Spleen (tissue), 7 donors: Measurements from ENCODE around the gene PROSER3.

Experiments used
- POLR2A ChIP-seq, 3 donors: fragments of 450-650 bp; IDR thresholded peaks; one replicate each; pipeline ENCODE4 v1.5.1; 2017; ENCODE audit warnings: antibody characterized with exemption in 3 of 3, mild to moderate bottlenecking in 1 of 3
- POLR2AphosphoS5 ChIP-seq, 3 donors: sonication (generic); formaldehyde crosslinking; IDR thresholded peaks; one replicate each; pipeline ENCODE4 v1.5.1; 2017; ENCODE audit warnings: antibody characterized with exemption in 3 of 3
- TF ChIP-seq, protein P1 (sequence below), 11 experiments: fragments of 200-600 bp in 7 of 11; fragments of 450-650 bp in 4 of 11; sonication (generic) in 4 of 11; IDR thresholded peaks in 8 of 11; conservative IDR thresholded peaks in 3 of 11; 1 replicate in 7 of 11; 2 replicates in 4 of 11; pipeline versions ENCODE4 v1.4.0 to v1.8.0; 2016 to 2021; ENCODE audit warnings: antibody characterized with exemption in 11 of 11, inconsistent platforms in 4 of 11, mild to moderate bottlenecking in 1 of 11
- donor health status: DM: no; HTN: no; CAD: no; lungs with moderate emphysema.
- donor health status: DM: no; HTN: no; CAD: no.
- donor health status: DM: no; HTN: no; CAD: no.

GRCh38 chr19:35777086-35777841 is 19.3 kb downstream of the PROSER3 start:
- TF ChIP-seq POLR2A (IDR thresholded peaks at IDR 0.05) (no peak), POLR2AphosphoS5 (IDR thresholded peaks at IDR 0.05) (no peak)
- TF ChIP-seq, protein P1, sequence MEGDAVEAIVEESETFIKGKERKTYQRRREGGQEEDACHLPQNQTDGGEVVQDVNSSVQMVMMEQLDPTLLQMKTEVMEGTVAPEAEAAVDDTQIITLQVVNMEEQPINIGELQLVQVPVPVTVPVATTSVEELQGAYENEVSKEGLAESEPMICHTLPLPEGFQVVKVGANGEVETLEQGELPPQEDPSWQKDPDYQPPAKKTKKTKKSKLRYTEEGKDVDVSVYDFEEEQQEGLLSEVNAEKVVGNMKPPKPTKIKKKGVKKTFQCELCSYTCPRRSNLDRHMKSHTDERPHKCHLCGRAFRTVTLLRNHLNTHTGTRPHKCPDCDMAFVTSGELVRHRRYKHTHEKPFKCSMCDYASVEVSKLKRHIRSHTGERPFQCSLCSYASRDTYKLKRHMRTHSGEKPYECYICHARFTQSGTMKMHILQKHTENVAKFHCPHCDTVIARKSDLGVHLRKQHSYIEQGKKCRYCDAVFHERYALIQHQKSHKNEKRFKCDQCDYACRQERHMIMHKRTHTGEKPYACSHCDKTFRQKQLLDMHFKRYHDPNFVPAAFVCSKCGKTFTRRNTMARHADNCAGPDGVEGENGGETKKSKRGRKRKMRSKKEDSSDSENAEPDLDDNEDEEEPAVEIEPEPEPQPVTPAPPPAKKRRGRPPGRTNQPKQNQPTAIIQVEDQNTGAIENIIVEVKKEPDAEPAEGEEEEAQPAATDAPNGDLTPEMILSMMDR (IDR thresholded peaks at IDR 0.05 in 8 of 11, conservative IDR thresholded peaks at IDR 0.05 in 3 of 11) = no peak
